GM12864 (cell line): Measurements from ENCODE around the gene PUM2.
"Not testable (repeated sequence)": the region's sequence is repeated elsewhere in the genome, so short reads cannot be mapped to it uniquely, and the experiment has no call there.

Experiments used
- DNase-seq: peaks from one replicate; pipeline ENCODE4 v3.0.0-alpha.2; 2011; ENCODE audit warnings: low read depth
- H3K4me3 ChIP-seq: 2 replicates; pipeline ENCODE4 v1.5.1; 2011; ENCODE audit warnings: mild to moderate bottlenecking, low read depth, low read length, control low read depth
- CTCF ChIP-seq: IDR thresholded peaks from 2 replicates; pipeline ENCODE4 v1.5.1; 2011; ENCODE audit warnings: low read depth, mild to moderate bottlenecking, moderate library complexity, low read length, control low read depth, inconsistent platforms; ENCODE audit errors: missing control alignments

PUM2 gene

GRCh38 chr2:20267529-20267928, 83.1 kb downstream of the PUM2 start:
- no peak for DNase-seq
- TF ChIP-seq CTCF, result no peak
- H3K4me3 ChIP-seq, result no peak overlapping the region

GRCh38 chr2:20264629-20265028, 86.0 kb downstream of the PUM2 start:
- no peak for TF ChIP-seq CTCF
- no peak overlapping the region for H3K4me3 ChIP-seq
- DNase-seq, result no peak

- DNase-seq, result no peak
- TF ChIP-seq CTCF, result no peak
- no peak overlapping the region for H3K4me3 ChIP-seq
These were observed 93.2 kb downstream of the PUM2 start for GRCh38 chr2:20257411-20257810.

GRCh38 chr2:20254731-20255130, 95.9 kb downstream of the PUM2 start:
- no peak for TF ChIP-seq CTCF
- H3K4me3 ChIP-seq, result no peak overlapping the region
- DNase-seq, result no peak

GRCh38 chr2:20250436-20250835, 100.2 kb downstream of the PUM2 start:
- TF ChIP-seq CTCF, result no peak
- H3K4me3 ChIP-seq, result no peak overlapping the region
- no peak for DNase-seq

GRCh38 chr2:20249170-20249569, 101.5 kb downstream of the PUM2 start:
- DNase-seq, result no peak
- no peak for TF ChIP-seq CTCF

GRCh38 chr2:20247084-20247483, 103.6 kb downstream of the PUM2 start:
- TF ChIP-seq CTCF, result no peak
- H3K4me3 ChIP-seq, result no peak overlapping the region
- no peak for DNase-seq

More at GRCh38 chr2:20249170-20249569, 101.5 kb downstream of the PUM2 start:
- no peak overlapping the region for H3K4me3 ChIP-seq

GRCh38 chr2:20243637-20244036, 107.0 kb downstream of the PUM2 start:
- not testable (repeated sequence) for DNase-seq, H3K4me3 ChIP-seq
